GM12892 (cell line): ENCODE data around the gene ZNF638.

Experiments used
- POLR2A ChIP-seq: IDR thresholded peaks from 2 replicates; pipeline ENCODE4 v1.6.1; 2011; ENCODE audit warnings: low read depth, low read length, control low read depth
- POLR2AphosphoS5 ChIP-seq: IDR thresholded peaks from 2 replicates; pipeline ENCODE4 v1.6.1; 2011; ENCODE audit warnings: low read depth, low read length, control low read depth
- TAF1 ChIP-seq: IDR thresholded peaks from 2 replicates; pipeline ENCODE4 v1.6.1; 2011; ENCODE audit warnings: low read depth, mild to moderate bottlenecking, control low read depth, low read length, borderline replicate concordance

DNA sequence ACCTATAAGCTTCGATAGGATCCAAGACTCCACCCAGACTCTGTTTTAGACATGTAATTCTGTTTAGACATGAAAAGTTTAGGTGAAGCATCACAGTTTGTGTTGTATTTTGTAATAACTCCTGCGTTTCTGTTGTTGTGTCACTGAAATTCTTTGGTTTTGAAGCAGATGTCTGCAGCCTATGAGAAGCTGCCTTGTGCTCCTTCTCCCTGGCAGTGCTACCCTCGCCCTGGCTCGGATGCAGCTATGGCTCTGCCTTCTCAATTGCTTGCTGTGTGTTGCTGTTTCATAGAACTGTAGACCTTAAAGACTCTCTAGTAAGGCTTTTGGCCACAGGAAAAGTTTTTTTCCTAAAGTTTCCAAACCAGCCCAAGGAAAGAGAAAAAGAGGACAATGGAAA is 40.2 kb upstream of the ZNF638 start:
- no peak for TF ChIP-seq POLR2AphosphoS5
- TF ChIP-seq POLR2A, result no peak
- TF ChIP-seq TAF1, result no peak
